Naive thymus-derived CD8-positive, alpha-beta T cell (primary cell): ENCODE data around the gene KLHL33. TPM values are rescaled to one million over a fixed set of nuclear protein-coding genes. Genes with fewer than 3 reads are reported as not detected.

Experiments used
- ATAC-seq, 2 donors: fragments of 150-1000 bp; cut with Tn5 transposase in 1 of 2; sonication (Bioruptor Pico), chemical (Tn5 transposase) in 1 of 2; 1 replicate in 1 of 2; 2 replicates in 1 of 2; pipeline ENCODE4 v1.10.0; 2021; ENCODE audit warnings: mild to moderate bottlenecking in 2 of 2, moderate library complexity in 2 of 2
- POLR2A ChIA-PET: fragments of 350-600 bp; sonication (Branson Sonifier 250); formaldehyde crosslinking; loops from one replicate; lab custom pipeline; 2021; ENCODE audit warnings: antibody characterized with exemption; lab: Charles Lee
- DNase-seq, 10 donors: peaks; one replicate each; pipeline versions ENCODE4 v3.0.0 to v3.0.0-alpha.2; 2020 to 2022
- H3K27ac Mint-ChIP-seq, 10 donors: one replicate each; pipeline ENCODE4 v1.8.0; 2020 to 2022; ENCODE audit warnings: mild to moderate bottlenecking in 10 of 10, mixed read lengths in 10 of 10, moderate library complexity in 4 of 10, inconsistent platforms in 1 of 10
- H3K27me3 Mint-ChIP-seq, 5 donors: one replicate each; pipeline ENCODE4 v1.8.0; 2021 to 2022; ENCODE audit warnings: mixed read lengths in 5 of 5
- H3K36me3 Mint-ChIP-seq, 3 donors: one replicate each; pipeline ENCODE4 v1.8.0; 2020 to 2022; ENCODE audit warnings: mixed read lengths in 3 of 3, mild to moderate bottlenecking in 2 of 3, inconsistent platforms in 1 of 3
- H3K4me1 Mint-ChIP-seq, 4 donors: one replicate each; pipeline ENCODE4 v1.8.0; 2021 to 2022; ENCODE audit warnings: mixed read lengths in 4 of 4
- H3K4me3 Mint-ChIP-seq, 10 donors: one replicate each; pipeline ENCODE4 v1.8.0; 2020 to 2022; ENCODE audit warnings: mild to moderate bottlenecking in 10 of 10, mixed read lengths in 10 of 10, moderate library complexity in 6 of 10, inconsistent platforms in 1 of 10
- H3K9me3 Mint-ChIP-seq, 9 donors: one replicate each; pipeline ENCODE4 v1.8.0; 2020 to 2022; ENCODE audit warnings: mixed read lengths in 9 of 9, mild to moderate bottlenecking in 3 of 9, inconsistent platforms in 1 of 9, moderate library complexity in 1 of 9
- polyA plus RNA-seq, 3 donors: library from polyadenylated mRNA; unstranded; fragments of 300-500 nt; fragmentation: Illumina TruSeq; gene quantifications; one replicate each; pipeline ENCODE4 v1.2.3, GENCODE V29; 2021
- total RNA-seq, 8 experiments: library from RNA in 2 of 8; stranded (reverse) in 2 of 8; gene quantifications; one replicate each; pipeline ENCODE4 v1.2.3 and lab custom pipeline; 2021 to 2026

The KLHL33 gene
- total and polyA plus RNA-seq, 5 experiments from 2014 or later: 0.43 to 0.77 (median 0.52) TPM

- no peaks in the 10 kb centered on the region for H3K9me3 Mint-ChIP-seq
- POLR2A ChIA-PET: interaction anchor here (1.7 to 3.1 kb wide), 6 partner anchors 12 to 28 kb away, joined by 4 to 24 read pairs (median 16); partner anchors contain the start of genes APEX1, OSGEP, PIP4P1 and PNP
- H3K36me3 Mint-ChIP-seq: peaks cover 0 to under 1% (median 0%) of the 10 kb centered on the region in 3 donors
- peaks cover 22 to 44% (median 31%) of the 10 kb centered on the region in 4 donors for H3K4me1 Mint-ChIP-seq
- DNase-seq (no peak), ATAC-seq (no peak)
- peak overlapping the region; percentile 88 to 98 (median 94) for H3K27ac Mint-ChIP-seq
- H3K4me3 Mint-ChIP-seq: peak overlapping the region in 8 of 10 donors; percentile 7 to 87 (median 76)
- no peaks in the 10 kb centered on the region for H3K27me3 Mint-ChIP-seq
These were observed 5.5 kb upstream of the KLHL33 start for GRCh38 chr14:20441461-20441860.

GRCh38 chr14:20440882-20441281 is 4.9 kb upstream of the KLHL33 start:
- H3K4me3 Mint-ChIP-seq: peak overlapping the region; percentile 70 to 87 (median 82)
- ATAC-seq (peak; percentile 96 to 98), DNase-seq (peak in 9 of 10 donors; percentile 12 to 79 (median 47))
- peaks cover 22 to 44% (median 31%) of the 10 kb centered on the region in 4 donors for H3K4me1 Mint-ChIP-seq
- H3K36me3 Mint-ChIP-seq: no peaks in the 10 kb centered on the region
- peak overlapping the region; percentile 88 to 98 (median 94) for H3K27ac Mint-ChIP-seq
- no peaks in the 10 kb centered on the region for H3K9me3 Mint-ChIP-seq
- POLR2A ChIA-PET: interaction anchor here (1.1 to 3.1 kb wide), 6 partner anchors 12 to 28 kb away, joined by 3 to 24 read pairs (median 16); partner anchors contain the start of genes APEX1, OSGEP, PIP4P1 and PNP
- H3K27me3 Mint-ChIP-seq: no peaks in the 10 kb centered on the region

- Mint-ChIP-seq H3K4me1 (peaks cover 22 to 44% (median 31%) of the 10 kb centered on the region in 4 donors), H3K4me3 (peak overlapping the region; percentile 70 to 87 (median 82)), H3K27ac (peak overlapping the region; percentile 88 to 98 (median 94)), H3K27me3 (no peaks in the 10 kb centered on the region), H3K9me3 (no peaks in the 10 kb centered on the region), H3K36me3 (no peaks in the 10 kb centered on the region)
- DNase-seq (no peak), ATAC-seq (no peak)
- POLR2A ChIA-PET: interaction anchor here (0.7 to 3.1 kb wide), 6 partner anchors 11 to 29 kb away, joined by 3 to 24 read pairs (median 16); partner anchors contain the start of genes APEX1, OSGEP, PIP4P1 and PNP
These were observed 4.5 kb upstream of the KLHL33 start for GRCh38 chr14:20440465-20440864.

- DNase-seq: no peak
- Mint-ChIP-seq H3K27me3 (no peaks in the 10 kb centered on the region), H3K4me1 (peaks cover 22 to 44% (median 31%) of the 10 kb centered on the region in 4 donors), H3K36me3 (no peaks in the 10 kb centered on the region), H3K9me3 (no peaks in the 10 kb centered on the region), H3K4me3 (no peak overlapping the region), H3K27ac (peak overlapping the region in 4 of 10 donors; percentile 5 to 73 (median 60))
- ATAC-seq: no peak
- POLR2A ChIA-PET: no interaction called here
These were observed 2.7 kb upstream of the KLHL33 start for GRCh38 chr14:20438664-20439063.

GRCh38 chr14:20436363-20436755 is 393 bp upstream of the KLHL33 start:
- DNase-seq (no peak), ATAC-seq (no peak)
- Mint-ChIP-seq H3K9me3 (no peaks in the 10 kb centered on the region), H3K4me1 (peaks cover 15 to 36% (median 21%) of the 10 kb centered on the region in 4 donors), H3K36me3 (no peaks in the 10 kb centered on the region), H3K27ac (peak overlapping the region in 2 of 10 donors; percentile 11 to 68), H3K4me3 (no peak overlapping the region), H3K27me3 (no peaks in the 10 kb centered on the region)
- POLR2A ChIA-PET: no interaction called here

GRCh38 chr14:20434701-20435581 is 1.0 kb downstream of the KLHL33 start:
- POLR2A ChIA-PET: no interaction called here
- Mint-ChIP-seq H3K27ac (no peak overlapping the region), H3K4me3 (no peak overlapping the region), H3K9me3 (no peaks in the 10 kb centered on the region), H3K27me3 (no peaks in the 10 kb centered on the region), H3K4me1 (peaks cover 3 to 24% (median 14%) of the 10 kb centered on the region in 4 donors), H3K36me3 (no peaks in the 10 kb centered on the region)
- no peak for DNase-seq
- ATAC-seq: no peak

GRCh38 chr14:20429801-20430669 is 5.9 kb downstream of the KLHL33 start:
- H3K4me1 Mint-ChIP-seq: peaks cover 22 to 46% (median 43%) of the 10 kb centered on the region in 4 donors
- DNase-seq (peak in 6 of 10 donors; percentile 18 to 65 (median 38)), ATAC-seq (peak; percentile 78 to 85)
- H3K36me3 Mint-ChIP-seq: no peaks in the 10 kb centered on the region
- POLR2A ChIA-PET: interaction anchor here (1.0 to 3.7 kb wide), 7 partner anchors 9 to 86 kb away, joined by 3 to 23 read pairs (median 9); partner anchors contain the start of genes APEX1, OSGEP, PARP2 and PIP4P1
- no peaks in the 10 kb centered on the region for H3K27me3 Mint-ChIP-seq
- H3K4me3 Mint-ChIP-seq: peak overlapping the region; percentile 52 to 80 (median 68)
- no peaks in the 10 kb centered on the region for H3K9me3 Mint-ChIP-seq
- H3K27ac Mint-ChIP-seq: peak overlapping the region; percentile 57 to 95 (median 91)

- DNase-seq (peak in 1 of 10 donors; percentile 58), ATAC-seq (peak in 1 of 2 donors; percentile 14)
- Mint-ChIP-seq H3K36me3 (no peaks in the 10 kb centered on the region), H3K4me3 (peak overlapping the region in 9 of 10 donors; percentile 53 to 82 (median 76)), H3K27ac (peak overlapping the region; percentile 77 to 95 (median 93)), H3K9me3 (no peaks in the 10 kb centered on the region), H3K4me1 (peaks cover 22 to 49% (median 44%) of the 10 kb centered on the region in 4 donors), H3K27me3 (no peaks in the 10 kb centered on the region)
- POLR2A ChIA-PET: interaction anchor here (1.0 to 3.7 kb wide), 6 partner anchors 12 to 86 kb away, joined by 3 to 23 read pairs (median 10); partner anchors contain the start of genes APEX1, OSGEP, PARP2 and PIP4P1
These were observed 7.2 kb downstream of the KLHL33 start for GRCh38 chr14:20428802-20429201.

GRCh38 chr14:20428010-20428365 is 8.0 kb downstream of the KLHL33 start:
- POLR2A ChIA-PET: interaction anchor here (1.2 to 3.7 kb wide), 5 partner anchors 13 to 85 kb away, joined by 3 to 23 read pairs (median 12); partner anchors contain the start of genes APEX1, OSGEP, PARP2 and PIP4P1
- ATAC-seq: peak in 1 of 2 donors; percentile 16
- H3K4me1 Mint-ChIP-seq: peaks cover 24 to 50% (median 46%) of the 10 kb centered on the region in 4 donors

GRCh38 chr14:20427231-20428009 is 8.5 kb downstream of the KLHL33 start:
- POLR2A ChIA-PET: interaction anchor here (0.6 to 3.7 kb wide), 4 partner anchors 13 to 84 kb away, joined by 3 to 23 read pairs (median 11); partner anchors contain the start of genes APEX1, OSGEP, PARP2 and TEP1

More at GRCh38 chr14:20428010-20428365, 8.0 kb downstream of the KLHL33 start:
- H3K27me3 Mint-ChIP-seq: no peaks in the 10 kb centered on the region
- peak overlapping the region; percentile 45 to 80 (median 79) for H3K4me3 Mint-ChIP-seq
- H3K36me3 Mint-ChIP-seq: no peaks in the 10 kb centered on the region
- H3K27ac Mint-ChIP-seq: peak overlapping the region; percentile 88 to 95 (median 93)
- no peak for DNase-seq
- H3K9me3 Mint-ChIP-seq: no peaks in the 10 kb centered on the region

GRCh38 chr14:20424851-20425250 is 11.1 kb downstream of the KLHL33 start:
- Mint-ChIP-seq H3K36me3 (no peaks in the 10 kb centered on the region), H3K27me3 (no peaks in the 10 kb centered on the region), H3K4me1 (peaks cover 24 to 47% (median 38%) of the 10 kb centered on the region in 4 donors), H3K9me3 (no peaks in the 10 kb centered on the region), H3K27ac (peak overlapping the region in 1 of 10 donors; percentile 57), H3K4me3 (no peak overlapping the region)
- DNase-seq (no peak), ATAC-seq (no peak)
- POLR2A ChIA-PET: interaction anchor here (1.2 kb wide), 1 partner anchor 15 kb away, joined by 3 read pairs; no protein-coding TSS in a partner anchor

More at GRCh38 chr14:20427231-20428009, 8.5 kb downstream of the KLHL33 start:
- no peaks in the 10 kb centered on the region for H3K36me3 Mint-ChIP-seq
- peak overlapping the region; percentile 45 to 80 (median 79) for H3K4me3 Mint-ChIP-seq
- peaks cover 24 to 50% (median 46%) of the 10 kb centered on the region in 4 donors for H3K4me1 Mint-ChIP-seq
- peak; percentile 38 to 62 for ATAC-seq
- H3K9me3 Mint-ChIP-seq: no peaks in the 10 kb centered on the region
- no peaks in the 10 kb centered on the region for H3K27me3 Mint-ChIP-seq
- peak overlapping the region; percentile 88 to 95 (median 93) for H3K27ac Mint-ChIP-seq
- peak in 2 of 10 donors; percentile 21 to 32 for DNase-seq
